Measurements from ENCODE around the gene MALT1.

DNA sequence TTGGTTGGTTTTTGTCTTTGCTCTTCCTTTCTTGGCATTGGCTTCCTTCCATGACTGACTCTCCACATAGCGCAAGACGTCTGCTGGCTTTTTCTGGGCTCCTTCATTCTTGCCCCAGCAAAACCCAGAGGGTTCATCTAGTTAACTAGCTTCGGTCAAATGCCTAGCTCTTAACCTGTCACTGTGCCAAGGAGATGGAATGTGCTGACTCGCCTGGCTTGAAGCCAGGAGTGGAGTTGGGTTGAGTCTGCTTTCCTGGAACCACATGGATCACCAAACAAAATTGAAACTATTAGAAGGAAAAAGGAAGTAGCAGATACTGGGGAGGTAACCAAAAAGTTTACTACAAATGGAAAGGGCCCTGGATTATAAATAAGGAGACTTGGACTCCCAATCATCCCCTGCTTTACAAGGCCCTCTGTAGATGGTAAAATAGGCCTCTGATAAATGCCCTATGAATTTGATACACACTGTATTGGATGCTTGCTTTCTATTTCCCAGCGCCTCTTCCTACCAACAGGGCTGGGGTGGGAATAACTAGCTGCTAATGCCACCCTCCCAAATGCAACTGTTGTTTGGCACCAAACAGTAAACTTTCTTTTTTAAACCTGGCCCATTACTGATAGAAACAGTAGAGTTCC lies 11.3 kb downstream of the MALT1 start:
- TF ChIP-seq, protein P1, sequence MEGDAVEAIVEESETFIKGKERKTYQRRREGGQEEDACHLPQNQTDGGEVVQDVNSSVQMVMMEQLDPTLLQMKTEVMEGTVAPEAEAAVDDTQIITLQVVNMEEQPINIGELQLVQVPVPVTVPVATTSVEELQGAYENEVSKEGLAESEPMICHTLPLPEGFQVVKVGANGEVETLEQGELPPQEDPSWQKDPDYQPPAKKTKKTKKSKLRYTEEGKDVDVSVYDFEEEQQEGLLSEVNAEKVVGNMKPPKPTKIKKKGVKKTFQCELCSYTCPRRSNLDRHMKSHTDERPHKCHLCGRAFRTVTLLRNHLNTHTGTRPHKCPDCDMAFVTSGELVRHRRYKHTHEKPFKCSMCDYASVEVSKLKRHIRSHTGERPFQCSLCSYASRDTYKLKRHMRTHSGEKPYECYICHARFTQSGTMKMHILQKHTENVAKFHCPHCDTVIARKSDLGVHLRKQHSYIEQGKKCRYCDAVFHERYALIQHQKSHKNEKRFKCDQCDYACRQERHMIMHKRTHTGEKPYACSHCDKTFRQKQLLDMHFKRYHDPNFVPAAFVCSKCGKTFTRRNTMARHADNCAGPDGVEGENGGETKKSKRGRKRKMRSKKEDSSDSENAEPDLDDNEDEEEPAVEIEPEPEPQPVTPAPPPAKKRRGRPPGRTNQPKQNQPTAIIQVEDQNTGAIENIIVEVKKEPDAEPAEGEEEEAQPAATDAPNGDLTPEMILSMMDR (conservative IDR thresholded peaks at IDR 0.05; ENCODE audit: low read depth, low read length): no peak
- TF ChIP-seq EZH2 (IDR thresholded peaks at IDR 0.05; ENCODE audit: low read length, unreplicated experiment): no peak

Data from PC-3 (cell line).